Left lung (tissue), 14 donors: Measurements from ENCODE around the gene OR4S2. TPM values are rescaled to one million over a fixed set of nuclear protein-coding genes. Genes with fewer than 3 reads are reported as not detected.

Experiments used
- ATAC-seq: fragments of 200-7000 bp; cut with Tn5 transposase; one replicate; pipeline ENCODE4 v1.9.1; 2020; ENCODE audit warnings: moderate library complexity
- DNase-seq, 4 donors: peaks; one replicate each; pipeline ENCODE4 v3.0.0-alpha.2; 2013 to 2020
- H3K27ac ChIP-seq, 2 donors: fragments of 200-600 bp; sonication (generic) in 1 of 2; one replicate each; pipeline versions ENCODE4 v1.5.0 to v1.8.0; 2020 to 2021
- H3K27me3 ChIP-seq, 2 donors: fragments of 200-600 bp; sonication (generic) in 1 of 2; one replicate each; pipeline versions ENCODE4 v1.5.0 to v1.8.0; 2020 to 2021
- H3K36me3 ChIP-seq, 2 donors: fragments of 200-600 bp; sonication (generic) in 1 of 2; one replicate each; pipeline versions ENCODE4 v1.5.0 to v1.8.0; 2020 to 2021
- H3K4me1 ChIP-seq, 2 donors: fragments of 200-600 bp; one replicate each; pipeline ENCODE4 v1.8.0; 2021
- H3K4me3 ChIP-seq, 2 donors: fragments of 200-600 bp; sonication (generic) in 1 of 2; one replicate each; pipeline versions ENCODE4 v1.5.0 to v1.8.0; 2020 to 2021; ENCODE audit warnings: mild to moderate bottlenecking in 1 of 2
- H3K9me3 ChIP-seq, 2 donors: fragments of 200-600 bp; sonication (generic) in 1 of 2; one replicate each; pipeline versions ENCODE4 v1.5.0 to v1.8.0; 2020 to 2021
- intact Hi-C, 2 donors: fragments of 100-400 bp; cut with DNase I; formaldehyde crosslinking; loops; one replicate each; pipeline versions ENCODE4 v1.11.2 to v1.14.2; 2022
- long read RNA-seq, 12 donors: library from polyadenylated mRNA in 2 of 12; unstranded in 2 of 12; transcript quantifications; one replicate each; pipeline ENCODE4 v2.0.0 and lab custom pipeline, GENCODE V29; 2019 to 2026
- polyA plus RNA-seq, 6 donors: library from polyadenylated mRNA; unstranded; fragments of 120-200 nt; gene quantifications; one replicate each; pipeline ENCODE4 v1.2.1, GENCODE V29; 2013; ENCODE audit not compliant: insufficient read length in 6 of 6
- total RNA-seq, 2 donors: library from RNA; stranded (reverse); fragmentation: NEBNext Ultra II Directional; extraction: Animal tissue kit (Norgen Biotek cat#: 25700); gene quantifications; one replicate each; pipeline ENCODE4 v1.2.1, GENCODE V29; 2021
- TF ChIP-seq, protein P1 (sequence below), 2 donors: fragments of 200-600 bp; sonication (generic) in 1 of 2; IDR thresholded peaks; one replicate each; pipeline versions ENCODE4 v1.5.0 to v1.8.0; 2021; ENCODE audit warnings: antibody characterized with exemption in 2 of 2
- donor health status: DM: no; HTN: yes; CAD: no.
- donor health status: DM: no; HTN: no; CAD: no.

OR4S2 gene, protein sequence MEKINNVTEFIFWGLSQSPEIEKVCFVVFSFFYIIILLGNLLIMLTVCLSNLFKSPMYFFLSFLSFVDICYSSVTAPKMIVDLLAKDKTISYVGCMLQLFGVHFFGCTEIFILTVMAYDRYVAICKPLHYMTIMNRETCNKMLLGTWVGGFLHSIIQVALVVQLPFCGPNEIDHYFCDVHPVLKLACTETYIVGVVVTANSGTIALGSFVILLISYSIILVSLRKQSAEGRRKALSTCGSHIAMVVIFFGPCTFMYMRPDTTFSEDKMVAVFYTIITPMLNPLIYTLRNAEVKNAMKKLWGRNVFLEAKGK
- total RNA-seq: not detected
- not detected for polyA plus RNA-seq
- long read RNA-seq, donor 1: 0 reads
- long read RNA-seq, donor 2: 0 reads
- long read RNA-seq, donor 3: 0 reads
- long read RNA-seq, donor 4: 0 reads
- long read RNA-seq, donor 5: 0 reads
- long read RNA-seq, donor 6: 0 reads
- long read RNA-seq, donor 7: 0 reads
- long read RNA-seq, donor 8: 0 reads
- long read RNA-seq, donor 9: 0 reads
- long read RNA-seq, donor 10: 0 reads
- long read RNA-seq, donor 11: 0 reads
- long read RNA-seq, donor 12: 0 reads

- Histone ChIP-seq H3K9me3 (peaks cover 0 to 2% of the 10 kb centered on the region in 2 donors), H3K36me3 (no peaks in the 10 kb centered on the region), H3K4me1 (no peaks in the 10 kb centered on the region), H3K4me3 (no peak within 1 kb of the TSS), H3K27me3 (no peaks in the 10 kb centered on the region), H3K27ac (no peak within 1 kb of the TSS)
- ATAC-seq: no peak
- TF ChIP-seq, protein P1, sequence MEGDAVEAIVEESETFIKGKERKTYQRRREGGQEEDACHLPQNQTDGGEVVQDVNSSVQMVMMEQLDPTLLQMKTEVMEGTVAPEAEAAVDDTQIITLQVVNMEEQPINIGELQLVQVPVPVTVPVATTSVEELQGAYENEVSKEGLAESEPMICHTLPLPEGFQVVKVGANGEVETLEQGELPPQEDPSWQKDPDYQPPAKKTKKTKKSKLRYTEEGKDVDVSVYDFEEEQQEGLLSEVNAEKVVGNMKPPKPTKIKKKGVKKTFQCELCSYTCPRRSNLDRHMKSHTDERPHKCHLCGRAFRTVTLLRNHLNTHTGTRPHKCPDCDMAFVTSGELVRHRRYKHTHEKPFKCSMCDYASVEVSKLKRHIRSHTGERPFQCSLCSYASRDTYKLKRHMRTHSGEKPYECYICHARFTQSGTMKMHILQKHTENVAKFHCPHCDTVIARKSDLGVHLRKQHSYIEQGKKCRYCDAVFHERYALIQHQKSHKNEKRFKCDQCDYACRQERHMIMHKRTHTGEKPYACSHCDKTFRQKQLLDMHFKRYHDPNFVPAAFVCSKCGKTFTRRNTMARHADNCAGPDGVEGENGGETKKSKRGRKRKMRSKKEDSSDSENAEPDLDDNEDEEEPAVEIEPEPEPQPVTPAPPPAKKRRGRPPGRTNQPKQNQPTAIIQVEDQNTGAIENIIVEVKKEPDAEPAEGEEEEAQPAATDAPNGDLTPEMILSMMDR (IDR thresholded peaks at IDR 0.05): no peak
- DNase-seq: no peak
- intact Hi-C loops: no loop called here
Measured at GRCh38 chr11:55648027-55648426, at the start of gene OR4S2. Gene OR4S2 (plus strand): TSS chr11:55648327. CDS start chr11:55650904, 2,577 bp downstream.

DNA sequence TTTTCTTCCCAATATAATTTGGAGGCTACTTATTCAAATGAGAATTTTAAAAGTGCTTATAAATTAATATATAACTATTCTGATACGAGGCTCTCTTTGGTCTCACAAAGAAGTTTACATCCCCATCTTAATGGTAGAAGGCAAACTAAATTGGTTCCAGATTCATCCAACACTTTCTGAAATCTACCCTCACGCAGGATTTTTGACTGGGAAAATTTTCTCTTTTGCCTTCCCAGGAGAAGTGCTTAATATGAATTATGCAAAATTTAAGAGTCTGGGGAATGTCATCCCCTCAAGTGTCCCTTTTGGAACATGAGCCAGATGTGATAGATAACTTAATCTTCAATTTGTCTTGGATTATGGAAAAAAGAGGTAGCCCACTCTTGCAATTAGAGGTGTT, 40.6 kb upstream of the OR4S2 start, which contains the start of gene OR4C11:
Gene OR4C11, minus strand, starts transcription at position 101 of the 400 bp plus-strand sequence. CDS start 3,272 bp downstream, outside the sequence.
- intact Hi-C loops: no loop called here
- Histone ChIP-seq H3K9me3 (peaks cover 0 to 15% of the 10 kb centered on the region in 2 donors), H3K4me1 (no peaks in the 10 kb centered on the region), H3K27me3 (no peaks in the 10 kb centered on the region), H3K27ac (no peak within 1 kb of the TSS), H3K4me3 (no peak within 1 kb of the TSS), H3K36me3 (no peaks in the 10 kb centered on the region)
- no peak for ATAC-seq
- TF ChIP-seq, protein P1 (IDR thresholded peaks at IDR 0.05): no peak
- DNase-seq: no peak

DNA sequence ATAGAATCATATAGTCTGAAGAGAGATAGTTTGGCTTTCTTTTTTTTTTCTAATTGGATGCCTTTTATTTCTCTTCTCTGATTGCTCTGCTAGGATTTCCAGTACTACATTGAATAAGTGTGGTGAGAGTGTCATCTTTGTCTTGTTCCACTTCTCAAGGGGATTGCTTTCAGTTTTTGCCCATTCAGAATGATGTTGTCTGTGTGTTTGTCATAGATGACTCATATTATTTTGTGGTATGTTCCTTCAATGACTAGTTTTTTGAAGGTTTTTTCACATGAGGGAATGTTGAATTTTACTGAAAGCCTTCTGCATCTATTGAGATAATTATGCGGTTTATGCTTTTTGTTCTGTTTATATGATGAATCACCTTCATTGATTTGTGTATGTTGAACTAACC, 23.6 kb upstream of the OR4S2 start:
- Histone ChIP-seq H3K4me3 (no peak overlapping the region), H3K9me3 (peaks cover 0 to 46% of the 10 kb centered on the region in 2 donors), H3K27me3 (no peaks in the 10 kb centered on the region), H3K27ac (no peak overlapping the region), H3K4me1 (no peaks in the 10 kb centered on the region), H3K36me3 (no peaks in the 10 kb centered on the region)
- TF ChIP-seq, protein P1 (IDR thresholded peaks at IDR 0.05): no peak
- no peak for ATAC-seq
- no peak for DNase-seq
- intact Hi-C loops: no loop called here

GRCh38 chr11:55634813-55635212, 13.3 kb upstream of the OR4S2 start, which contains the start of gene OR4P4:
Gene OR4P4 (plus strand): TSS chr11:55635113.
- Histone ChIP-seq H3K36me3 (no peaks in the 10 kb centered on the region), H3K4me3 (no peak within 1 kb of the TSS), H3K27me3 (no peaks in the 10 kb centered on the region), H3K9me3 (peaks cover 0 to 19% of the 10 kb centered on the region in 2 donors), H3K27ac (no peak within 1 kb of the TSS), H3K4me1 (no peaks in the 10 kb centered on the region)
- ATAC-seq (no peak), DNase-seq (no peak)
- intact Hi-C loops: no loop called here
- TF ChIP-seq, protein P1 (IDR thresholded peaks at IDR 0.05): no peak

DNA sequence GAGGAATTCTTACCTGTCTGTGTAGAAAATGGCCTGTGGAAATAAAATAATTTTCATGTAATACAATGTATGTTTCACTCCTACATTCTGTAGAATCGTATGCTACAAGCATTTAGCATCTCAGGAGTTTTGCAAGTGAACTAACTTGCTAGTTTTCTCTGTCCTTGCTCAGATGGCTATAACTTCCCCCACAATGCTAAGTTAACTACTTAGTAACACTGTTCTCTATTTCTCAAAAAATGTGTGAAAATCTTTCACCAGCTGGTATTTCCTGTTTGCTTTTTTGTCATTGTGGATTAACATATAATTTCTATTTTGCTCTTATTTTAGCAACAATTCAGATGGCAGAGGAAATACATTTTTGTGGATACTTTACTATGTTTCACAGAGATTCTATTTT, 4.4 kb downstream of the OR4S2 start:
- no peak for ATAC-seq
- intact Hi-C loops: no loop called here

More for the DNA sequence above, 4.4 kb downstream of the OR4S2 start:
- TF ChIP-seq, protein P1 (IDR thresholded peaks at IDR 0.05): no peak
- H3K27me3 ChIP-seq: no peaks in the 10 kb centered on the region
- DNase-seq: no peak
- H3K9me3 ChIP-seq: no peaks in the 10 kb centered on the region
- no peaks in the 10 kb centered on the region for H3K36me3 ChIP-seq
- H3K27ac ChIP-seq: no peak overlapping the region
- no peaks in the 10 kb centered on the region for H3K4me1 ChIP-seq
- H3K4me3 ChIP-seq: no peak overlapping the region
